ENCODE results near the gene USP31. TPM values are rescaled to one million over a fixed set of nuclear protein-coding genes. Genes with fewer than 3 reads are reported as not detected.
"Not testable (repeated sequence)": the region's sequence is repeated elsewhere in the genome, so short reads cannot be mapped to it uniquely, and the experiment has no call there.

USP31 gene
- total and polyA plus RNA-seq, 2 of the 8 experiments (the other 6 are each of a cell fraction or from before 2014, with no cell fraction given), result 6.7 to 19.0 TPM

GRCh38 chr16:23101012-23101550 is 48.2 kb downstream of the USP31 start (continued):
- TF ChIP-seq SP2 (IDR thresholded peaks at IDR 0.05; ENCODE audit: low read length), result no peak
- no peak for TF ChIP-seq CREB1 (IDR thresholded peaks at IDR 0.05)
- no peak for TF ChIP-seq POU5F1 (IDR thresholded peaks at IDR 0.05; ENCODE audit: low read depth, low read length)
- TF ChIP-seq SUZ12 (IDR thresholded peaks at IDR 0.05; ENCODE audit: low read length), result no peak

GRCh38 chr16:23096450-23096849 is 52.8 kb downstream of the USP31 start:
- DNase-seq (ENCODE audit: low read depth in 1 of 2, low spot score in 2 of 2); H3K9me3 ChIP-seq (ENCODE audit: insufficient read depth in 2 of 2, low read depth in 1 of 2, low read length in 1 of 2); H3K23me2 ChIP-seq (ENCODE audit: low read depth, low read length); H3K4ac ChIP-seq (replicated peaks; ENCODE audit: insufficient read length, low read depth, low read length); H2AFZ ChIP-seq (ENCODE audit: low read length); H4K8ac ChIP-seq (ENCODE audit: extremely low read depth, insufficient read depth, low read length); H3K4me2 ChIP-seq (ENCODE audit: insufficient read depth in 1 of 2, low read depth in 2 of 2, low read length in 2 of 2); H2BK120ac ChIP-seq (replicated peaks; ENCODE audit: low read depth, low read length); H3K56ac ChIP-seq (replicated peaks; ENCODE audit: insufficient read length, low read depth, low read length); H2AK5ac ChIP-seq (ENCODE audit: low read depth, low read length); H2BK5ac ChIP-seq (ENCODE audit: low read depth, low read length); H2BK12ac ChIP-seq (ENCODE audit: low read depth, low read length); H3K79me2 ChIP-seq (ENCODE audit: control insufficient read depth in 1 of 2, insufficient read depth in 2 of 2, low read length in 2 of 2); H3K4me3 ChIP-seq (ENCODE audit: extremely low read depth in 1 of 4, insufficient read depth in 2 of 4, low read depth in 3 of 4, low read length in 4 of 4); H3K79me1 ChIP-seq (ENCODE audit: low read depth, low read length); H4K5ac ChIP-seq (ENCODE audit: insufficient read length, low read depth, low read length); H3K23ac ChIP-seq (ENCODE audit: insufficient read length); H3K4me1 ChIP-seq (replicated peaks in 1 of 4; ENCODE audit: control insufficient read depth in 3 of 4, insufficient read depth in 4 of 4, low read length in 3 of 4); H3K14ac ChIP-seq (ENCODE audit: insufficient read length); POLR2A ChIA-PET (ENCODE audit: partially characterized antibody); H3K18ac ChIP-seq (ENCODE audit: extremely low read depth, low read length); H3K36me3 ChIP-seq (ENCODE audit: control insufficient read depth in 2 of 4, insufficient read depth in 4 of 4, low read length in 3 of 4); H3K9ac ChIP-seq (replicated peaks in 1 of 4; ENCODE audit: extremely low read depth in 1 of 4, low read depth in 3 of 4, low read length in 3 of 4); H3K27ac ChIP-seq (ENCODE audit: low read depth, low read length); H3K27me3 ChIP-seq (replicated peaks in 1 of 4; ENCODE audit: control insufficient read depth in 3 of 4, extremely low read depth in 1 of 4, insufficient read depth in 3 of 4, low read length in 3 of 4); H2BK15ac ChIP-seq (ENCODE audit: low read length); FAIRE-seq; H4K91ac ChIP-seq (replicated peaks; ENCODE audit: insufficient read length, low read length); H2BK20ac ChIP-seq (ENCODE audit: low read length); H4K20me1 ChIP-seq (replicated peaks in 1 of 2; ENCODE audit: control insufficient read depth in 1 of 2, insufficient read depth in 2 of 2, low read length in 2 of 2): not testable (repeated sequence)
- CTCF ChIA-PET (ENCODE audit: partially characterized antibody), result interaction anchor here (0.8 to 1.1 kb wide), 2 partner anchors 17 to 1390 kb away, joined by 3 read pairs; no protein-coding TSS in a partner anchor
- 92% methylated on average over 2 of the region's 2 CpGs; no CpG with 5 or more reads in 1 of the 2 experiments for WGBS, 2 experiments (ENCODE audit: extremely low coverage in 1 of 2, insufficient coverage in 1 of 2, insufficient read length in 1 of 2, insufficient replicate concordance in 2 of 2, low coverage in 1 of 2, low lambda C conversion rate in 2 of 2, missing lambda C conversion rate in 1 of 2)
